Cardiac muscle cell (in vitro differentiated cells and primary cell): ENCODE measurements around the gene CDC20. TPM values are rescaled to one million over a fixed set of nuclear protein-coding genes. Genes with fewer than 3 reads are reported as not detected.
"Not testable (repeated sequence)": the region's sequence is repeated elsewhere in the genome, so short reads cannot be mapped to it uniquely, and the experiment has no call there.

Experiments used
- DNase-seq, 2 donors: peaks; one replicate each; pipeline versions ENCODE4 v3.0.0 to v3.0.0-alpha.2; 2010 to 2017; ENCODE audit warnings: low read depth in 1 of 2, low spot score in 1 of 2
- H3K27ac ChIP-seq: fragments of 200-600 bp; sonication (generic); 2 replicates; pipeline ENCODE4 v1.5.1; 2016
- H3K27me3 ChIP-seq: fragments of 200-600 bp; sonication (generic); 2 replicates; pipeline ENCODE4 v1.6.0; 2016; ENCODE audit warnings: control low read depth
- H3K36me3 ChIP-seq: fragments of 200-600 bp; sonication (generic); 2 replicates; pipeline ENCODE4 v1.5.1; 2016; ENCODE audit warnings: control low read depth
- H3K4me1 ChIP-seq: fragments of 200-600 bp; sonication (generic); 2 replicates; pipeline ENCODE4 v1.8.1; 2017; ENCODE audit warnings: low read depth, mild to moderate bottlenecking, mixed run types
- H3K4me3 ChIP-seq: fragments of 200-600 bp; sonication (generic); 2 replicates; pipeline ENCODE4 v1.5.1; 2016; ENCODE audit warnings: mild to moderate bottlenecking
- H3K9me3 ChIP-seq: fragments of 200-600 bp; sonication (generic); 2 replicates; pipeline ENCODE4 v1.5.1; 2017; ENCODE audit warnings: low read depth, mild to moderate bottlenecking, control low read depth
- polyA plus RNA-seq: library from polyadenylated mRNA; unstranded; fragments of >200 nt; fragmentation: Nextera tagmentation; extraction: Ambion mirVana; gene quantifications from 2 replicates; pipeline ENCODE4 v1.2.1, GENCODE V29; 2016
- total RNA-seq: library from RNA; depleted of rRNA; stranded (reverse); fragments of >200 nt; gene quantifications from 2 replicates; pipeline ENCODE4 v1.2.3, GENCODE V29; 2016
- TF ChIP-seq, protein P1 (sequence below): IDR thresholded peaks from 2 replicates; pipeline ENCODE4 v1.5.1; 2012; ENCODE audit warnings: low read depth, mild to moderate bottlenecking, low read length

Gene CDC20
- total and polyA plus RNA-seq, 2 experiments from 2014 or later = 18.7 to 134 TPM

DNA sequence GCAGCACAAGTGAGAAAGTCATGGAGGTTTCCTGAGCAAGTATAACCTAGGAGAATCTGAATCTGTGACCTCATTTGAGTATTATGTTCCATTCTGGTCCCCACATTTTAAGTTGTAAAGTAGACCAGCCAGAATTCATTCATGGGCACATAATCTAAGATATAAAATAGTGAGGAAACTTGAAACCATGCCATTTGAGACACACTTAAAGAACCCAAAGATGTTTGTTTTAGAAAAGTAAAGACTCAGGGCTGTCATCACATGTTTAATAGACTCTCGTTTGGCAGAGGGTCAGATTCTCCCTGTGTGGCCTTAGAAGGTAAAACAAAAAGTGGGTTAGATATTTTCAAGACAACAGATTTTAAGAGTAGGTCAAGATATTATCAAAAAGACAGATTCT, 37.3 kb downstream of the CDC20 start:
- DNase-seq = no peak
- TF ChIP-seq, protein P1, sequence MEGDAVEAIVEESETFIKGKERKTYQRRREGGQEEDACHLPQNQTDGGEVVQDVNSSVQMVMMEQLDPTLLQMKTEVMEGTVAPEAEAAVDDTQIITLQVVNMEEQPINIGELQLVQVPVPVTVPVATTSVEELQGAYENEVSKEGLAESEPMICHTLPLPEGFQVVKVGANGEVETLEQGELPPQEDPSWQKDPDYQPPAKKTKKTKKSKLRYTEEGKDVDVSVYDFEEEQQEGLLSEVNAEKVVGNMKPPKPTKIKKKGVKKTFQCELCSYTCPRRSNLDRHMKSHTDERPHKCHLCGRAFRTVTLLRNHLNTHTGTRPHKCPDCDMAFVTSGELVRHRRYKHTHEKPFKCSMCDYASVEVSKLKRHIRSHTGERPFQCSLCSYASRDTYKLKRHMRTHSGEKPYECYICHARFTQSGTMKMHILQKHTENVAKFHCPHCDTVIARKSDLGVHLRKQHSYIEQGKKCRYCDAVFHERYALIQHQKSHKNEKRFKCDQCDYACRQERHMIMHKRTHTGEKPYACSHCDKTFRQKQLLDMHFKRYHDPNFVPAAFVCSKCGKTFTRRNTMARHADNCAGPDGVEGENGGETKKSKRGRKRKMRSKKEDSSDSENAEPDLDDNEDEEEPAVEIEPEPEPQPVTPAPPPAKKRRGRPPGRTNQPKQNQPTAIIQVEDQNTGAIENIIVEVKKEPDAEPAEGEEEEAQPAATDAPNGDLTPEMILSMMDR = no peak
- H3K4me1 ChIP-seq = no peaks in the 10 kb centered on the region
- no peaks in the 10 kb centered on the region for H3K9me3 ChIP-seq
- H3K27ac ChIP-seq = no peak overlapping the region
- no peaks in the 10 kb centered on the region for H3K36me3 ChIP-seq
- no peaks in the 10 kb centered on the region for H3K27me3 ChIP-seq
- no peak overlapping the region for H3K4me3 ChIP-seq

DNA sequence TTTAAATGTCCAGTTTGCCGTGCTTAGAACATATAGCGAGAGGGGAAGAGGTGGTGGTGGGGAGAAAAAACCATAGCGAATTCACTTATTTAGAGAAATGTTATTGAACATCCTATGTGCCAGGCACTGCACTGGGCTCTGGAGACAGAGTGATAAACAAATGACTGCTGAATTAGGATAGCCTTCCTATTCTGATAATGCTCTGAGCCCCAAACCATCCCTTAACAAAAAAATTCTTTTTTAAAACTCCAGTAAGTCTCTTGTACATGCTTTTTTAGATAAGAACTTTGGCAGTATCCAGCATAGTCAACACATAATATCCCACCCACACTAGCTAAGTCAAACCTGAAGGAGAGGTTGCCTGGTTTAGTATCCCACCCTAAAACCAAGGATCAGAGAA, 39.4 kb downstream of the CDC20 start:
- no peak for DNase-seq
- TF ChIP-seq, protein P1 = no peak
- no peaks in the 10 kb centered on the region for H3K36me3 ChIP-seq
- H3K27me3 ChIP-seq = no peaks in the 10 kb centered on the region
- peaks cover 9% of the 10 kb centered on the region for H3K4me1 ChIP-seq
- H3K27ac ChIP-seq = no peak overlapping the region
- H3K9me3 ChIP-seq = no peaks in the 10 kb centered on the region
- H3K4me3 ChIP-seq = no peak overlapping the region

DNA sequence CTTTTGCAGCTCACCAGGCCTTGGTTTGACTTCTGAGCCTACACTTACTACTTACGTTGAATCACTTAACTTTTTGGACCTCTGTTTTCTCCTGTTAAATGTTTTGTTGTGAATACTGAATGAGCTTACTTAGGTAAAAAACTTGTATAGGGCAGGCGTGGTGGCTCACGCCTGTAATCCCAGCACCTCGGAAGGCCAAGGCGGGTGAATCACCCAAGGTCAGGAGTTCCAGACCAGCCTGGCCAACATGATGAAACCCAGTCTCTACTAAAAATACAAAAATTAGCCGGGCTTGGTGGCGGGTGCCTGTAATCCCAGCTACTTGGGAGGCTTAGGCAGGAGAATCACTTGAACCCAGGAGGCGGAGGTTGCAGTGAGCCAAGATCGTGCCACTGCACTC, 41.7 kb downstream of the CDC20 start:
- not testable (repeated sequence) for H3K36me3 ChIP-seq, DNase-seq, H3K4me3 ChIP-seq, H3K4me1 ChIP-seq, H3K27me3 ChIP-seq, H3K27ac ChIP-seq, H3K9me3 ChIP-seq

DNA sequence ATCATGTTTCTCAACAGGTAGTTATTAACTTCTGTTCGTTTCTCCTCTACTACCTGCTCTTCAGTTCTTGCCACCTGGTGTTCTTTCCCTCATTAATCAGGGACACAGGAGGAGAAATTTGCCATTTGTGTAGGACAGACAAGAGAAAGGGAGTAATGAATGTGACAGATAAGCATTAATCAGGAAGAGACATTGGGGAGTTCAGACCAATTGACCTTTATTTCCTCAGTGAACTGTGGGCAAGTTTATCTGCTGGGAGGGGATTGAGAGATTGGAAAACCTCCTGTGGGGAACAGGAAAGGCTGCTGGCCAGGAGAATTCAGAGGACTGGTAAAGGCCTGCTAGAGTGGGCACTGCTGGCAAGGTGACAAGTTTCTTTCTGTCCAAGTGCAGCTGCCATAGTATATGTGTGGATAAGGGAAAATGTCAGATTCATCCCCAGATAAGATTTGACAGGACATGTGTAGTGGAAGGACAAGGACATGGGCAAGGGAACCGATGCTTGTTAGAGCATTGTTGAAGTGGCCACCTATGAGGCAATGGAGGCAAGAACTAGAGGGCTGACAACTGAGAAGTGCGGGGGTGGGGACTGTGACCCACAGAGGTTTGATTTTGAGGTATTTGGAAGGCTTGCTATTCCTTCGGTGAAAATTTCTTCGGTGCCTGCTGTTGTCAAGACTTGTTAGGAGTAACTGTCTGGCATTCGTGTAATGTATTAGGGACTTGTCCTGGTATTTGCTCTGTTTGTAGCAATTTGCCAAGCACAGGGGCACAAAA, 43.5 kb downstream of the CDC20 start:
- Histone ChIP-seq H3K27ac (peak overlapping the region; percentile 54), H3K36me3 (peaks cover 4% of the 10 kb centered on the region), H3K4me3 (no peak overlapping the region), H3K27me3 (no peaks in the 10 kb centered on the region), H3K4me1 (peaks cover 9% of the 10 kb centered on the region), H3K9me3 (no peaks in the 10 kb centered on the region)
- peak in 1 of 2 donors; percentile 5 for DNase-seq
- TF ChIP-seq, protein P1 = no peak

DNA sequence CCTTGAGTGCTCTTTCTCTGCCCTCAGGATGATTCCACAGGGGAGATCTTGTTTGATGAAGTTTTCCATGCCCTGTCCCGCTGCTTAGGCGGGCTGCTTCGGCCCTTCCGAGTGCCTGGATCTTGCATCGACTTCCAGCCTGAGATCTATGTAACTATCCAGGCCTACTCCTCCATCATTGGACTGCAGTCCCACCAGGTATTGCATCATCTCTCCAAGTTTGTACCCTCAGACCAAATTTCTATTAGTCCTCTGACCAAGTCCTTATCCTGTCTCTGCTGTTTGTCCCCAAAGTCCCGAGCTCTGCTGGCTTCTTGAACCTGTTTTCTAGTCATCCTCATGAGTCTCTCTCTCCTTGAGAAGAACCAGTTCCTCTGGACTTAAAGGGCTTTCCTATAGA, 45.6 kb downstream of the CDC20 start:
- no peaks in the 10 kb centered on the region for H3K27me3 ChIP-seq
- H3K36me3 ChIP-seq = peaks cover 6% of the 10 kb centered on the region
- H3K9me3 ChIP-seq = no peaks in the 10 kb centered on the region
- no peak for DNase-seq
- H3K27ac ChIP-seq = no peak overlapping the region
- H3K4me1 ChIP-seq = peaks cover 9% of the 10 kb centered on the region
- TF ChIP-seq, protein P1 = no peak
- no peak overlapping the region for H3K4me3 ChIP-seq

DNA sequence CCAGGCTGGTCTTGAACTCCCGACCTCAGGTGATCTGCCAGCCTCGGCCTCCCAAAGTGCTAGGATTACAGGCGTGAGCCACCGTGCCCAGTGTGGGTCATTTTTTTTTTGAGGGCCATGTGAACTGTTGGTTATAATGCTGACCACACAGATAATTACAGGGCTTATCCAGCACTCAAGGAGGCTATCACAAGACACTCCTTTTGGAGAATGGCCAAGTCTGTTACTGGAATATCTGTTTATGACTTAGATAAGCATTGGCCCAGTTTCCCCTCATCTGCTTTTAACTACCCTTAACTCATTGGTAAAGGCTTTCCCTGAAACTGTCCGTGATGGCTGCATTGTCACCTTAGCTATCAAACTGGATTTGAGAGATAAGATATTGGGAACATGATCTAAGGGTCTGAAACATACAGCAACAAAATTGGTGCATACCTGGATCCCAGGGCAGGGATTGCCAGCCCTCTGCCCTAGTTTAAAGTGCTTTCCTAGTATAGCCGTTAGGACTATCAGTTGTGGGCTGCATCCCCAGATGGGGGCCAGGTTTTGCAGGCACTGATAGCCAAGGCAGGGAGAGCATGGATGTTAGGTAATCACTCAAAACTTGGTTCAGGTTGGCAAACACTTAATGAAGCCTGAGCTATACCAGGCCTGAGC, 46.6 kb downstream of the CDC20 start:
- Histone ChIP-seq H3K9me3 (no peaks in the 10 kb centered on the region), H3K36me3 (peaks cover 6% of the 10 kb centered on the region), H3K27ac (peak overlapping the region; percentile 45), H3K27me3 (no peaks in the 10 kb centered on the region), H3K4me1 (peaks cover 9% of the 10 kb centered on the region), H3K4me3 (no peak overlapping the region)
- TF ChIP-seq, protein P1 = no peak
- DNase-seq = peak in 1 of 2 donors; percentile 44
